GM18519 (cell line): ENCODE measurements around the gene LTBP1.
"Not testable (repeated sequence)": the region's sequence is repeated elsewhere in the genome, so short reads cannot be mapped to it uniquely, and the experiment has no call there.

Source experiments
- ATAC-seq: cut with Tn5 transposase; IDR thresholded peaks from one replicate; pipeline ENCODE4 v1.9.1; 2021; ENCODE audit warnings: mild to moderate bottlenecking, moderate library complexity; ENCODE audit not compliant: unreplicated experiment, low FRiP score

Gene LTBP1

DNA sequence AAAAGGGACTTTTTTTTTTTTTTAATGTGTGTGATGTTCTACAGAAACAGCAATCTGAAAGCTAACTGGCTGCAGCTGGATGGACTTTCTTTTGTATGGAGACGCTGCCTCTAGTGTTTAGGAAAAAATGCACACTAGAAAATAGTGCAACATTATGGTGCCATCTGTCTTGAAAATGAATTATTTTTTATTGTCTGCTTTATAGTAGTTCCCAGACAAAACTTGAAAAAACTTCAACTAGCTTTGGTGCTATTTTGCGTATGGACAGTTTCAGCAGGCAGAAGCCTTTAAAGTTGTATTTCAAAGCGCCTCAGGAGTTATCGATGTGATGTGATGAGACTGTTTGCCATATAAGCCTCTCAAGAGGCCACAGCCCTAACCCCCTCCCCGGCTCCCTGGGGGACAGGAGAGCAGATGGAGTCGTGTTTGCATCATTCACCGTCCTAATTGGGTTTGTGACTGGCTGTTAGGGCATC lies 86.9 kb downstream of the LTBP1 start:
- no peak for ATAC-seq

DNA sequence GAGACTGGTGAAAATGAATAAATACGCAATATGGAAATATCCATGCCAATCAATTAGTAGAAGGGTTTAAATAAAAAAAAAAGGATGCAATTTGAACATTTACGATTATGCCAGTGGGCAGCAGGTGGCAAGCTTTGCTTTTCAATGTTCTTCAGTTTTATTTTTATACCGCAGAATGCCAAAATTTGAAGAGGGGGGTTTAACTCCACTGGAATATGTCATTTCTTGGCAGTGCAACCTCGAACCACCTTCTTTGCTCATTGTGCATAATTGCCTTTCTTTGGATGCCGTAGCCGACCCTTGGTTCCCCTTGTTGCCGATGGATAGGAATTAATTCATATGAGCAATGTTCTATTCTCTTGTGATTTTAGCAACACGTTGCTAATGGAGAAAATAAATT lies 88.0 kb downstream of the LTBP1 start:
- ATAC-seq: no peak

DNA sequence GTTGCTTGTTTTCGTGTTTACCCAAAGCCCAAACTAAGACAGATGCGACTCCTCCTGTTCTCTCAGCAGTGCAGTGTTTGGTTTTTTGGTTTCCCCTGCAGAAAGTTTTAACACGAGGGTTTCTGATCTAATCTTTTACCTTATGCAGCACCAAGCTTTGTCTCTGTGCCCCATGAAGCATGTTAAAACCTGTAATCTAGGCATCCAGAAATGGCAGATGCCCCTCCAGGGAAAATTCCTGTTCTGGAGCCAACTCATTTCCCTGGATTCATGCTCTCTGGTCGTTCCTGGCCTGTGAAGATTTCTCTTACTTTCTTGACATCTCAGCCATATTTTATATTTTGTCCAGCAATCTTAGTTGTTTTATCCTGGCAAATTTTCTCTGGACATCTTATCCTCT lies 91.5 kb downstream of the LTBP1 start:
- ATAC-seq: no peak

DNA sequence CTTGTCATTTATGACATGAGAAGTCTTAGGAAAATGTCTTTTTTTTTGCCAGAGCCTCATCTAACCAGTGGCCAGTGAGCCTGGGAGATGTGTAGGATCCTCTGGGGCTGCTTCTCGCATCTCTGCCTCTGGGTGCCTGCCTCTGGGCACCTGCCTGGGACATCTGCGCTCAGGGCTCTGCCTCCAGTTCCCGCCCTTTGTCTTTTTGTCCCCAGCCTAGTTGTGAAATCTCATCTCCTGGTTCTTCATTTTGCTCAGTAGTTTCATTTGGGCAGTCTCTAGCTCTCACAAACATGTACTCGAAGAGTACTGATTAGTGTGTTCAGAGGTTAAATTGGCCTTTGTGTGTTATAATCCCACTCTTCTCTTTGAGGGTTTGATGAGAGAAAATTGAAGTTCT lies 92.0 kb downstream of the LTBP1 start:
- no peak for ATAC-seq

DNA sequence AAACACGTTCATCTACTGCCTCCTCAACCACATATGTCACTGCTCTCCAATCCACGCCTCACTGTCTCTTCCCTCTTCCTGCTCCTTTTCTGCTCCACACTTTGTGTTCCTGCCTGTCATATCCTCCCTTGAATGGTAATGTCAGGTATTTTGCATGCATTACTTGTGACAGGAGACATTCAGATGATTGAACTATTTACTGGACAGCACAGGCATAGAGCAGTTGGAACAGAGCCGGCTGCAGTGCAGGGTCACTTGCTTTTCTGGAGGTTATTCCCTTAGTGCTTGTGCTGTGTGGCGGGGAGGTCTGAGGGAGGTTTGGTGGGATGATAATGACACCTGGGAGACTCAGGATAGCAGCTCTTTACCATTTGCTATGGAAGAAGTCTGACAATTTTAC lies 93.8 kb downstream of the LTBP1 start:
- no peak for ATAC-seq

DNA sequence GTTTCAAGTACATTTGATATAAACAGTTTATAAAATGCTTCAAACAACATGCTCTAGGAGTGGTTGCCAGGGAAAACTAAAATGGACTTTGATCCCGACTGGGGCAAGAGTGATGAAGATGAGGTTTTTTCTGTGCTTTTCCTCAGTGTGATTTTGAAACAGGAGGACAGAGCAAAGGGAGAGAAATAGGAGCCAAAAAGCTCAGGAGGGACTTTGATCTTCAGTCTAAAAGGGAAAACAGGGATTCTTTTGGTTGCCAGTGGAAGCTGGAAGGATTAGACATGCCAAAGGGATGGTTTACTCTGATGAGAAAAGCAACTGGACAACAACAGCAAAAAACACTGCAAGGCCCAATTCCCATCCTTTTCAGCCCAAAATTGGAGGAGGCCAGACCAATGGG lies 95.5 kb downstream of the LTBP1 start:
- ATAC-seq: no peak

DNA sequence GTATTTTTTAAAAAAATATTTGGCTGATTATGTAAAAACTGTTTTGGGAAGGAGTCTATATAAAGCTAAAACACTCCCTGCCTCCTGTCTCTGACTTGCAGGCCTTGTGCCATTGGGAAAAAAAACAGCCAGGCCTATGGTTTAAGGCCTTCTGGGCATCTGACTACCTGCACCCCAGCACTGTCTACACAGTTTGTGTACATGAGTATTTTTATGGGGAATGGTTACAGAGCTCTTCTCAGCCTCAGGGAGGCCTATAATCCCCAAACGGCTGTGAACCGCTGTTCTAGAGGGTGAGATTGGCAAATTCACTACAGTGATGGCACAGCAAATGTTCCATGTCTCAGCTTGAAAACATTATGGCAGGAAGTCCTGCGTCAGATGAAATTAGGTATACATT lies 96.1 kb downstream of the LTBP1 start:
- no peak for ATAC-seq

DNA sequence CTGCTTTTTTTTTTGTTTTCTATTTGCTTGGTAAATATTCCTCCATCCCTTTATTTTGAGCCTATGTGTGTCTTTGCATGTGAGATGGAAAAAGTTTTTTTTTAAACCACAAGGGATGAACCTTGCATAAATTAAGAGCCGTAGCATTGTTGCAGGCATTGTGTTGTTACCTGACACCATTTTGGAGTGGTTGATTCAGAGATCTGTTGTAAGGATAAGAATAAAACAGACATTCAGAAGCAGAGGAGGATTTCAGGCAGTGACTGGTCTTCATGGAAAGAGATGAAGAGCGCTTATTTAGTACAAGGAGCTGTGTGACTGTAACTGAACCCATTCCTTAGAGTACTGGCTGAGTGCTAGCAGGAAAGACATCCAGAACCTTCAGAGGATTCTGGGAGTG lies 101.2 kb downstream of the LTBP1 start:
- no peak for ATAC-seq

DNA sequence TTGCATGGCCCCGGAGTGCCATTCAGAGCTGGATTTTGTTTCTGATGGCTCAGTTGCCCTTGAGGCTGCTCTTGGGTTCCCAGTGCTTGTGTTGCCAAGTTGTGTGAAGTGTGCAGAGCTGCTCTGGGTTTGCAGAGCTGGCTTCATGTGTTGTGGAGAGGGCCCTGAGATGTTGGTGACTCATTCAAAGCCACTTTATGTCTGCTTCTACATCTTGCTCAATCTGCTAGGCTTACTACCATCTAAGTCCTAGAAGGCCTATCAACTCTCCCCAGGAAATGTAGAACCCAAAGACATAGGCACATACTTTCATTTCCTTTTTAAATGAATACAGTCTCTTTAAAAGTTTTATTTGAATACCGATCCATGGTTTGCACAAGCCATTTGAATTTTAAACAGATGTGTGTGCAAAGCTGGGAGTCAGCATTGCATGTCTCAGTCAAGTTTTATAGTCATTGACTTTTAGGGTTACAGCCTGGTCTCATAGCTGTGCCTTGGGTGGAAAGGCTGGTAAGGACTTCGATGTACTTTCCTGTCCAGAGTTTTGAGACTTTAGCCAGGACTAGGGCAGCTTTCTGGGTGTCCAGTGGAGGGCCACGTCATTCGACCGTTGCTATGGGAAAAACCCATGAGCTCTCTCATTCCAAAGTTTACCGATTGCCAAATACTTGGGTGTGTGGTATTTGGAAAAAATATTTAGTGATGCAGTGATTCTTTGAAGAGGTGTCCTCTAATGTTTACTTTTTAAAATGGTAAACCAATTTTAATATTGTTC lies 105.0 kb downstream of the LTBP1 start:
- no peak for ATAC-seq

DNA sequence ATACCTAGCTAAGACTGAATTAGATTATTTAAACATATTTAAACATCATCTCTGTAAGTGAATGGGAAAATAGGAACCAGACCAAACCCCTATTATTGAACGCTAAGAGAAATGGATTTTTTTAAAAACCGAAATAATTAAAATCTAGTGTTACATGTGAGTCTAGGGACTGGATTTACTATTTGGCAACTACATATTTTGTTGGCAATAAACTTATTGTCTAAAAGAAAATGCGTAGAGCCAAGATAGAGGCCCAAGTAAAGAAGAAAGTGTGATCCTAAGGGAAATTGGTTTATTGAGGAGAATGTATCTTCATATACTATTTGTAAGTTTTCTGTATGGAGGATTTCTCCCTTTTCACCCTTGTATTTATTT lies 105.6 kb downstream of the LTBP1 start:
- ATAC-seq: no peak

DNA sequence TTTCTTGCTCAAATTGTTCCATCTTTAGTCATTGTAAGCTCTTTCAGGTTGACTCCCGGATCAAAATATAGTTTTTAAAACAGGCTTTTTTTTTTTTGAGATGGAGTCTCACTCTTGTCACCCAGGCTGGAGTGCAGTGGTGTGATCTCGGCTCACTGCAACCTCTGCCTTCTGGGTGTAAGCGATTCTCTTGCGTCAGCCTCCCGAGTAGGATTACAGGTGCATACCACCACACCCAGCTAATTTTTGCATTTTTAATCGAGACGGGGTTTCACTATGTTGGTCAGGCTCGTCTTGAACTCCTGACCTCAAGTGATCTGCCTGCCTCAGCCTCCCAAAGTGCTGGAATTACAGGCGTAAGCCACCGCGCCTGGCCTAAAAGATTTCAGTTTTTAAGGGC lies 106.0 kb downstream of the LTBP1 start:
- ATAC-seq: not testable (repeated sequence)

DNA sequence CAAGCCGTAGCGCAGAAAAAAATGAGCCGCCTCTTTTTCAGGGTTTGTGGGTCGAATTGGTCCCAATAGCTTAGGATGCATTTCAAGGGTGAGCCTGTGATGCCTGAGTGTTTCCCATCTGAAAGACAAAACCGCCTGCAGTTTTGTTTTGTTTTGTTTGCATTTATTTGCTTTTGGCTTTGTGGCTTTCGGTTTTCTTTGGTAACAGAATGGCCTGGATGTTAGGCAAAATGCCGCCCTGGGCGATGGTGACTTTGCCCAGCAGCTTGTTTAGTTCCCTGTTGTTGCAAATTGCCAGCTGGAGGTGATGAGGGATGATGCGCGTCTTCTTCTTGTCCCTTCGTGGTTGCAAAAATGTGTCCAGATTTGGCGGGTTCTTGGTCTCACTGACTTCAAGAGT lies 109.4 kb downstream of the LTBP1 start:
- ATAC-seq: no peak

DNA sequence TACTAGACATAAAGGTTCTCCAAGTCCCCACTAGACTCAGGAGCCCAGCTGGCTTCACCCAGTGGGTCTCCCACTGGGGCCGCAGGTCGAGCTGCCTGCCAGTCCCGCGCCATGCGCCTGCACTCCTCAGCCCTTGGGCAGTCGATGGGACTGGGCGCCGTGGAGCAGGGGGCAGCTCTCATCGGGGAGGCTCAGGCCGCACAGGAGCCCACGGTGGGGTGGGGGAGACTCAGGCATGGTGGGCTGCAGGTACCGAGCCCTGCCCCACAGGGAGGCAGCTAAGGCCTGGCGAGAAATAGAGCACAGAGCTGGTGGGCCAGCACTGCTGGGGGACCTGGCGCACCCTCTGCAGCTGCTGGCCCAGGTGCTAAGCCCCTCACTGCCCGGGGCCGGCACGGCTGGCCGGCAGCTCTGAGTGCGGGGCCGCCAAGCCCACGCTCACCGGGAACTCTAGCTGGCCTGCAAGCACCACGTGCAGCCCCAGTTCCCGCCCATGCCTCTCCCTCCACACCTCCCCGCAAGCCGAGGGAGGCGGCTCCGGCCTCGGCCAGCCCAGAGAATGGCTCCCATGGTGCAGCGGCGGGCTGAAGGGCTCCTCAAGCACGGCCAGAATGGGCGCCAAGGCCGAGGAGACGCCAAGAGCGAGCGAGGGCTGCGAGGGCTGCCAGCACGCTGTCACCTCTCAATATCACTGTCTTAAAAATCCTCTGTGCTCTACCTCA lies 110.7 kb downstream of the LTBP1 start:
- not testable (repeated sequence) for ATAC-seq

DNA sequence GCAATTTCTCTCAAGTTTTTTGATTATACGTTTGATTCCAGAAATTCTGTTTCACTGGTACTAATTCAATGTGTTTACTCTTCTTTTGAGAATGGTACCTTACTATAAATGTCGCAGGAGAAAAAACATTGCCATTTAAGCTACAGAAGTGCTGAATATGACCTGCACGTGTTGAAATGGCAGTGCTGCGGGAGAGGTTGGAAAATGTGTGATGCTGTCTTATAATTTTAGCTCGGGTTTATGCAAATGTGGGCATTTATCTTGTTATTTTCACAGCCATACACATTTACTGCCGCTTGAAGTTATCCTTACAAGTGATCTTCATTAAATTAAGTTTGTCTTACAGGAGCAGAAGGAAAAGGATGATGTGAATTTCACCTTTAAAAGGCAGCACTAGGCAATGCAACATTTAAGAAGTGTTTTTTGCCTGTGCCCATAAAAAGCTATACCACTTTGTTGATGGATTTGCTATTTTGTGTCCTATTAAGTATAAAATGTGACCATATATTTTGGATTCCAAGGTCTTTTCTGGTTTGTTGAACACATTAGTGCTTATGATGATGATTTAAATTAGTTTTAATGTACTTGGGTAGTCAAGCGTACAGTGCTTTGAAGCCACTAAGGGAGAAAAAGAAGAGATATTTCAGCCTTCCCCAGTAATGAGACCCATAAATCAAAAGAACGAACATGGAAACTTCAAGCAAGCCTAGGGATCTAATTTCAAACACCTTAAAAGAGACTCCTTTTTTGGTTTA lies 112.1 kb downstream of the LTBP1 start:
- ATAC-seq: no peak

DNA sequence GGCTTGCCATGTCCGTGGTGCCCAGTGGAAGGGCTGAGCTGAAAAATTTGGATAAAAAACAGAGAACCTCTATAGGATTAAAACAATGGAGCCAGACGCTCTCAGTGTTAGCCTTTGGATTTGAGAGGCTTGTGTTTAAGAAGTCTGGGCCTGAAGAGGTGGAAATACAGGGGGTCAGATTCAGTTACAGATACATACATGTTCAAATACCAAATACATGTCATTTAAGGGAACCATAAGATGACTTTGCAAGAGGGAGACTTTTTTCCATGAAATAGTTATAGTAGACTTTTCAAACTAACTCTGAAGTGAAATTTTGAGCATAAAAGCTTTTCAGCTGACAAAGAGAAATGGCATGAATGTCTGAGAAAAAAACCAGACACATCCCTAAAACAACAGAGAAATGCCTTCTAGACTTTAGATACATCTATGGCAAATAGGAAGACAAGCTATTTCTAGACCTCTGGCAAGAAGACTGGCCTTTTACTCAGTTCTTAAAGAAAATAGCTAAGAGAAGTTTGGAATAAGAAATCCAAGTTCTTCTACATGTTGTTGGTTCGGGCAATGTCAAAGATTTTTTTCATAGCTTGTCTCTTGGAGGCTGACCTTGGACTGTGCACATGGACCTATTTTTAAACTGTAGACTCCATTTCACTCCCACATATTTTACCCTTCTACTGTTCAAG lies 112.9 kb downstream of the LTBP1 start:
- ATAC-seq: no peak

DNA sequence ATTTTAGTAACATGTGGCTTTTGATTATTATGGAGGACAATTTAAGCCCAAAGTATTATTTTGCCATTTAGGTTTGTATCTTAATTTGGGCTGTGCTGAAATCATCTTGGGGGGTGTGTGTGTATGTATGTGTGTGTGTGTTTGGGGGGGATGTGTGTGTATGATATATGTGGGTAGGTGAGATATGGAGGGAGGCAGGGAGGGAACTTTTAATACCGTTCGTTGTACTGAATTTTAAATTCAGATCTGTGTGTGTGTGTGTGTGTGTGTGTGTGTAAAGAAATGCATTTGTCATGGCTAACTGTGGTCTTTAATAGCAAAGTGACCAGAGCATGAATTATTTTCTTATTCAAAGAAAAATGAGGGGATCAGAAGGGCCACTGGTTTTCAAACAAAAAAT lies 113.7 kb downstream of the LTBP1 start:
- no peak for ATAC-seq

DNA sequence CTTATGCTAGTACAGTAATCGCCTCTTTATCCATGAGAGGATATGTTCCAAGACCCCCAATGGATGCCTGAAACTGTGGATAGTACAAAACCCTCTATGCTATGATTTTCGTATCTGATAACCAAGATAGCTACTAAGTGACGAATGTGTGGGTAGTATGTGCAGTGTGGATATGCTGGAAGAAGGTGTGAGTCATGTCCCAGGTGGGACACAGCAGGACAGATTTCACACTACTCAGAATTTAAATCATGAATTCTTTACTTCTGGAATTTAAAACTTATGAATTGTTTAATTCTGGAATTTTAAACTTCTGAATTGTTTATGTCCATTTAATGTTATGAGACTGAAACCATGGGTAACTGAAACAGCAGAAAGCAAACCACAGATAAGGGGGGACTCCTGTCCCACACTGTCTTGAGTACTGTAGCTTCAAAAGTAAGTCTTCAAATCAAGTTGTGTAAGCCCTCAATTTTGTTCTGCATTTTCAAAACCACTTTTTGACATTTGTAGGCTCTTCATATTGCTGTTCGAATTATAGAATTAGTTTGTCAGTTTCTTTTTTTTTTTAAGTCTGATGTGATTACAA lies 116.0 kb downstream of the LTBP1 start:
- no peak for ATAC-seq

DNA sequence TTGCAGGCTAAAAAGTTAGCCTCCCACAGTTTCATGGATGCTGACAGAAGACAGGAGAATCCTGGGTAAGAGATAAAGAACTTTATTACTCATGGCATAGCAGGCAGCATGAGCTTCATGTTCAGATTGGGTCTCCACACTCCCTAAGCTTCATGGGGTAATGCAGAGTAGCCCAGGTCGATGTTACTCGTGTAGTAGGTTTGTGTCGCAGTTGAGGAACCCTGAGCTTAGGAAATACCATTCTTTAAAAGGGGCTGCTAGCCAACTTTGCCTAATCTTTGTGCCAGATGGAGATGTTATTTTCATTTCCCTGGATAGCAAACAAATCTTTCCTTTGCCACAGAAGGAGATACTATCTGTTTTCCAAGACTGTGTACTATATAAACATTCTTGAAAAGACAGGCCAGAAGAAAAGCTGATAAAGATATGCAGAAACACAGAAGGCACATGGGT lies 117.6 kb downstream of the LTBP1 start:
- ATAC-seq: no peak

DNA sequence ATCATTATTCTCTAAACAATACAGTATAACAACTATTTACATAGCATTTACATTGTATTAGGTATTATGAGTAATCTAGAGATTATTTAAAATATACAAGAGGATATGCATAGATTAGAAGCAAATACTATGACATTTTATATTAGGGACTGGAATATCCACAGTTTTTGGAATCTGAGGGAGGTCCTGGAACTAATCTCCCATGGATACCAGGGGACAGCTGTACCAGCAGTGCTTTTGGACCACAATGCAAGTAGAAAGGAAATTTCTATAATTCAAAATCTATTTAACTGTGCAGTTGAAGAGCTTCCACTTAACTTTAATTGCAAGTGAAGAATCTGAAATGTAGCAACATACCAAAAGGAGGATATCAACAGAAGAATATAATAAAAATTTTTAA lies 120.8 kb downstream of the LTBP1 start:
- no peak for ATAC-seq

DNA sequence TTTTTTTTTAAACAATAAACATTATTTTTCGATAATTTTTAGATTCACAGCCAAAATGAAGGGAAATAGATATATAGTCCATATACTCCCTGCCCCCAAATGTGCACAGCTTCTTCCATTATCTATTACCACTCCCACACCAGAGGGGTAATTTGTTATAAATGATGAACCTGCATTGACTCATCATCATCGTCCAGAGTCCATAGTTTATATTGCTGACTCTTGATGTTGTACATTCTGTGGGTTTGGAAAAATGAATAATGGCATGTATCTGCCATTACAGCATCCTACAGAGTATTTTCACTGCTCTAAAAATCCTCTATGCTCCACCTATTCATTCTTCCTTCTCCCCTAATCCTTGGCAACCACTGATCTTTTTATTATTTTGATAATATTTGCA lies 121.5 kb downstream of the LTBP1 start:
- no peak for ATAC-seq
